Panc1 (cell line): ENCODE results near the gene PDE1C.

Source experiments
- POLR2AphosphoS5 ChIP-seq: IDR thresholded peaks from 2 replicates; pipeline ENCODE4 v1.6.1; 2012; ENCODE audit warnings: mild to moderate bottlenecking, low read depth, low read length, moderate library complexity
- SIN3A ChIP-seq: IDR thresholded peaks from 2 replicates; pipeline ENCODE4 v1.6.1; 2012; ENCODE audit warnings: low read depth, mild to moderate bottlenecking, low read length, moderate library complexity, borderline replicate concordance; ENCODE audit not compliant: insufficient read depth
- TCF7L2 ChIP-seq: IDR thresholded peaks from 2 replicates; pipeline ENCODE4 v1.6.1; 2011; ENCODE audit warnings: mild to moderate bottlenecking, low read depth, low read length, inconsistent platforms
- TF ChIP-seq, protein P1 (sequence below): fragments of 450-650 bp; IDR thresholded peaks from 2 replicates; pipeline ENCODE4 v1.5.1; 2017; ENCODE audit warnings: mild to moderate bottlenecking
- TF ChIP-seq, protein P2 (sequence below), 2 experiments: IDR thresholded peaks; 2 replicates each; pipeline ENCODE4 v1.6.1; 2011 to 2012; ENCODE audit warnings: low read depth in 2 of 2, control low read depth in 1 of 2, low read length in 1 of 2, mild to moderate bottlenecking in 1 of 2, moderate library complexity in 1 of 2; ENCODE audit not compliant: insufficient read depth in 1 of 2

DNA sequence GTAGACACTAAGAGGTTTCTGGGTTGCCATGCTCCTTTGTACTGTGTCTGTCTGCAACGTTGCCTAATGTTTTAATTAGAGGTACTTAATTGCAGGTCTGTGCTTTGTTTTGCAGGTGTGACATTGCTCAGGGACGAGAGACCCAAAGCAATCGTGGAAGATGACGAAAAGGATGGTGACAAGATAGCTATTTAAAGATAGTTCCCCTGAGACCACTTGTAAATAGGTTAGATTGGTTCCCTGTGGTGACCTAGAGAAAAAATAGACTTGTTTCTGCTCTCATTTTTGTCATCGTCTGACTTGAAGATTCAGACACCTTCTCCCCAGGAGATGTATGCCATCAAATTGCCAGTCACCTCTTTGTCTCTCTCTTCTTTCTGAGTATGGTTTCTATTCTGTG lies 363.1 kb downstream of the PDE1C start:
- TF ChIP-seq, protein P1, sequence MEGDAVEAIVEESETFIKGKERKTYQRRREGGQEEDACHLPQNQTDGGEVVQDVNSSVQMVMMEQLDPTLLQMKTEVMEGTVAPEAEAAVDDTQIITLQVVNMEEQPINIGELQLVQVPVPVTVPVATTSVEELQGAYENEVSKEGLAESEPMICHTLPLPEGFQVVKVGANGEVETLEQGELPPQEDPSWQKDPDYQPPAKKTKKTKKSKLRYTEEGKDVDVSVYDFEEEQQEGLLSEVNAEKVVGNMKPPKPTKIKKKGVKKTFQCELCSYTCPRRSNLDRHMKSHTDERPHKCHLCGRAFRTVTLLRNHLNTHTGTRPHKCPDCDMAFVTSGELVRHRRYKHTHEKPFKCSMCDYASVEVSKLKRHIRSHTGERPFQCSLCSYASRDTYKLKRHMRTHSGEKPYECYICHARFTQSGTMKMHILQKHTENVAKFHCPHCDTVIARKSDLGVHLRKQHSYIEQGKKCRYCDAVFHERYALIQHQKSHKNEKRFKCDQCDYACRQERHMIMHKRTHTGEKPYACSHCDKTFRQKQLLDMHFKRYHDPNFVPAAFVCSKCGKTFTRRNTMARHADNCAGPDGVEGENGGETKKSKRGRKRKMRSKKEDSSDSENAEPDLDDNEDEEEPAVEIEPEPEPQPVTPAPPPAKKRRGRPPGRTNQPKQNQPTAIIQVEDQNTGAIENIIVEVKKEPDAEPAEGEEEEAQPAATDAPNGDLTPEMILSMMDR: no peak
- TF ChIP-seq POLR2AphosphoS5 (no peak), TCF7L2 (no peak), SIN3A (no peak)
- TF ChIP-seq, protein P2, sequence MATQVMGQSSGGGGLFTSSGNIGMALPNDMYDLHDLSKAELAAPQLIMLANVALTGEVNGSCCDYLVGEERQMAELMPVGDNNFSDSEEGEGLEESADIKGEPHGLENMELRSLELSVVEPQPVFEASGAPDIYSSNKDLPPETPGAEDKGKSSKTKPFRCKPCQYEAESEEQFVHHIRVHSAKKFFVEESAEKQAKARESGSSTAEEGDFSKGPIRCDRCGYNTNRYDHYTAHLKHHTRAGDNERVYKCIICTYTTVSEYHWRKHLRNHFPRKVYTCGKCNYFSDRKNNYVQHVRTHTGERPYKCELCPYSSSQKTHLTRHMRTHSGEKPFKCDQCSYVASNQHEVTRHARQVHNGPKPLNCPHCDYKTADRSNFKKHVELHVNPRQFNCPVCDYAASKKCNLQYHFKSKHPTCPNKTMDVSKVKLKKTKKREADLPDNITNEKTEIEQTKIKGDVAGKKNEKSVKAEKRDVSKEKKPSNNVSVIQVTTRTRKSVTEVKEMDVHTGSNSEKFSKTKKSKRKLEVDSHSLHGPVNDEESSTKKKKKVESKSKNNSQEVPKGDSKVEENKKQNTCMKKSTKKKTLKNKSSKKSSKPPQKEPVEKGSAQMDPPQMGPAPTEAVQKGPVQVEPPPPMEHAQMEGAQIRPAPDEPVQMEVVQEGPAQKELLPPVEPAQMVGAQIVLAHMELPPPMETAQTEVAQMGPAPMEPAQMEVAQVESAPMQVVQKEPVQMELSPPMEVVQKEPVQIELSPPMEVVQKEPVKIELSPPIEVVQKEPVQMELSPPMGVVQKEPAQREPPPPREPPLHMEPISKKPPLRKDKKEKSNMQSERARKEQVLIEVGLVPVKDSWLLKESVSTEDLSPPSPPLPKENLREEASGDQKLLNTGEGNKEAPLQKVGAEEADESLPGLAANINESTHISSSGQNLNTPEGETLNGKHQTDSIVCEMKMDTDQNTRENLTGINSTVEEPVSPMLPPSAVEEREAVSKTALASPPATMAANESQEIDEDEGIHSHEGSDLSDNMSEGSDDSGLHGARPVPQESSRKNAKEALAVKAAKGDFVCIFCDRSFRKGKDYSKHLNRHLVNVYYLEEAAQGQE (IDR thresholded peaks at IDR 0.05; ENCODE audit: insufficient read depth in 1 of 2, low read depth in 2 of 2, low read length in 1 of 2): no peak
